Memory B cell (primary cell): Measurements from ENCODE around the gene RGS7BP.
"Not testable (repeated sequence)": the region's sequence is repeated elsewhere in the genome, so short reads cannot be mapped to it uniquely, and the experiment has no call there.

ENCODE experiments used
- ATAC-seq: fragments of 150-1000 bp; cut with Tn5 transposase; 2 replicates; pipeline ENCODE4 v1.10.0; 2021; ENCODE audit warnings: low read depth, mild to moderate bottlenecking, moderate library complexity
- DNase-seq, 2 donors: peaks; one replicate each; pipeline ENCODE4 v3.0.0; 2022; ENCODE audit warnings: low spot score in 2 of 2
- H3K27ac Mint-ChIP-seq: one replicate; pipeline ENCODE4 v1.8.0; 2022; ENCODE audit warnings: mild to moderate bottlenecking, moderate library complexity, mixed read lengths
- H3K27me3 Mint-ChIP-seq: one replicate; pipeline ENCODE4 v1.8.0; 2022; ENCODE audit warnings: mixed read lengths
- H3K36me3 Mint-ChIP-seq: one replicate; pipeline ENCODE4 v1.8.0; 2022; ENCODE audit warnings: mild to moderate bottlenecking, mixed read lengths
- H3K4me1 Mint-ChIP-seq: one replicate; pipeline ENCODE4 v1.8.0; 2022; ENCODE audit warnings: mixed read lengths
- H3K4me3 Mint-ChIP-seq: one replicate; pipeline ENCODE4 v1.8.0; 2022; ENCODE audit warnings: mild to moderate bottlenecking, moderate library complexity, mixed read lengths
- H3K9me3 Mint-ChIP-seq: one replicate; pipeline ENCODE4 v1.8.0; 2022; ENCODE audit warnings: mixed read lengths

Gene RGS7BP

GRCh38 chr5:64516216-64516615 lies 10.4 kb downstream of the RGS7BP start:
- DNase-seq, result no peak
- ATAC-seq, result no peak
- no peak overlapping the region for H3K27ac Mint-ChIP-seq
- H3K9me3 Mint-ChIP-seq, result peaks cover 2% of the 10 kb centered on the region
- H3K4me3 Mint-ChIP-seq, result no peak overlapping the region
- H3K4me1 Mint-ChIP-seq, result peaks cover 3% of the 10 kb centered on the region
- no peaks in the 10 kb centered on the region for H3K36me3 Mint-ChIP-seq
- peaks cover 8% of the 10 kb centered on the region for H3K27me3 Mint-ChIP-seq

GRCh38 chr5:64518793-64519192 lies 13.0 kb downstream of the RGS7BP start:
- no peak for ATAC-seq
- no peak for DNase-seq
- Mint-ChIP-seq H3K9me3 (no peaks in the 10 kb centered on the region), H3K36me3 (no peaks in the 10 kb centered on the region), H3K4me1 (no peaks in the 10 kb centered on the region), H3K4me3 (no peak overlapping the region), H3K27ac (no peak overlapping the region), H3K27me3 (peaks cover 6% of the 10 kb centered on the region)

- Mint-ChIP-seq H3K27ac (no peak overlapping the region), H3K27me3 (peaks cover 6% of the 10 kb centered on the region), H3K4me1 (no peaks in the 10 kb centered on the region), H3K9me3 (no peaks in the 10 kb centered on the region), H3K36me3 (no peaks in the 10 kb centered on the region), H3K4me3 (no peak overlapping the region)
- no peak for DNase-seq
- no peak for ATAC-seq
These were observed 13.4 kb downstream of the RGS7BP start for GRCh38 chr5:64519263-64519662.

- Mint-ChIP-seq H3K36me3 (no peaks in the 10 kb centered on the region), H3K27ac (no peak overlapping the region), H3K4me1 (no peaks in the 10 kb centered on the region), H3K9me3 (no peaks in the 10 kb centered on the region), H3K27me3 (peaks cover 3% of the 10 kb centered on the region), H3K4me3 (no peak overlapping the region)
- DNase-seq (no peak), ATAC-seq (no peak)
These were observed 21.1 kb downstream of the RGS7BP start for GRCh38 chr5:64526734-64527439.

GRCh38 chr5:64530076-64530475 lies 24.3 kb downstream of the RGS7BP start:
- Mint-ChIP-seq H3K27ac (no peak overlapping the region), H3K4me1 (no peaks in the 10 kb centered on the region)

GRCh38 chr5:64532212-64532611 lies 26.4 kb downstream of the RGS7BP start:
- DNase-seq (no peak), ATAC-seq (no peak)
- H3K27me3 Mint-ChIP-seq, result no peaks in the 10 kb centered on the region
- no peak overlapping the region for H3K4me3 Mint-ChIP-seq
- no peaks in the 10 kb centered on the region for H3K4me1 Mint-ChIP-seq
- H3K9me3 Mint-ChIP-seq, result no peaks in the 10 kb centered on the region
- H3K27ac Mint-ChIP-seq, result no peak overlapping the region
- no peaks in the 10 kb centered on the region for H3K36me3 Mint-ChIP-seq

More at GRCh38 chr5:64530076-64530475, 24.3 kb downstream of the RGS7BP start:
- H3K36me3 Mint-ChIP-seq, result no peaks in the 10 kb centered on the region
- H3K4me3 Mint-ChIP-seq, result no peak overlapping the region
- H3K9me3 Mint-ChIP-seq, result no peaks in the 10 kb centered on the region
- H3K27me3 Mint-ChIP-seq, result no peaks in the 10 kb centered on the region
- DNase-seq (no peak), ATAC-seq (no peak)

- Mint-ChIP-seq H3K27me3 (no peaks in the 10 kb centered on the region), H3K9me3 (no peaks in the 10 kb centered on the region), H3K36me3 (no peaks in the 10 kb centered on the region), H3K27ac (no peak overlapping the region), H3K4me3 (no peak overlapping the region), H3K4me1 (no peaks in the 10 kb centered on the region)
- ATAC-seq (no peak), DNase-seq (no peak)
These were observed 26.8 kb downstream of the RGS7BP start for GRCh38 chr5:64532657-64533056.

GRCh38 chr5:64534033-64534432 lies 28.2 kb downstream of the RGS7BP start:
- H3K9me3 Mint-ChIP-seq, result no peaks in the 10 kb centered on the region
- H3K27ac Mint-ChIP-seq, result no peak overlapping the region
- no peaks in the 10 kb centered on the region for H3K4me1 Mint-ChIP-seq
- H3K36me3 Mint-ChIP-seq, result no peaks in the 10 kb centered on the region
- ATAC-seq, result no peak
- H3K4me3 Mint-ChIP-seq, result no peak overlapping the region
- H3K27me3 Mint-ChIP-seq, result no peaks in the 10 kb centered on the region
- no peak for DNase-seq

- Mint-ChIP-seq H3K9me3 (peaks cover 5% of the 10 kb centered on the region), H3K27ac (no peak overlapping the region), H3K27me3 (peaks cover 3% of the 10 kb centered on the region), H3K4me1 (no peaks in the 10 kb centered on the region), H3K36me3 (no peaks in the 10 kb centered on the region), H3K4me3 (no peak overlapping the region)
- DNase-seq (no peak), ATAC-seq (no peak)
These were observed 52.1 kb downstream of the RGS7BP start for GRCh38 chr5:64557911-64558310.

- ATAC-seq, H3K36me3 Mint-ChIP-seq: not testable (repeated sequence)
These were observed 52.8 kb downstream of the RGS7BP start for GRCh38 chr5:64558641-64559040.

GRCh38 chr5:64566310-64566916 lies 60.6 kb downstream of the RGS7BP start:
- H3K36me3 Mint-ChIP-seq, result no peaks in the 10 kb centered on the region
- ATAC-seq, result no peak
- no peaks in the 10 kb centered on the region for H3K27me3 Mint-ChIP-seq
- no peak for DNase-seq
- no peak overlapping the region for H3K27ac Mint-ChIP-seq
- no peaks in the 10 kb centered on the region for H3K9me3 Mint-ChIP-seq
- no peaks in the 10 kb centered on the region for H3K4me1 Mint-ChIP-seq
- H3K4me3 Mint-ChIP-seq, result no peak overlapping the region

More at GRCh38 chr5:64558641-64559040, 52.8 kb downstream of the RGS7BP start:
- H3K4me3 Mint-ChIP-seq, H3K9me3 Mint-ChIP-seq, DNase-seq, H3K27me3 Mint-ChIP-seq, H3K4me1 Mint-ChIP-seq, H3K27ac Mint-ChIP-seq: not testable (repeated sequence)

- Mint-ChIP-seq H3K36me3 (no peaks in the 10 kb centered on the region), H3K27me3 (peaks cover 3% of the 10 kb centered on the region), H3K4me3 (no peak overlapping the region), H3K27ac (no peak overlapping the region), H3K9me3 (no peaks in the 10 kb centered on the region), H3K4me1 (no peaks in the 10 kb centered on the region)
- ATAC-seq (no peak), DNase-seq (no peak)
These were observed 64.0 kb downstream of the RGS7BP start for GRCh38 chr5:64569858-64570257.

- DNase-seq, result no peak
- Mint-ChIP-seq H3K9me3 (no peaks in the 10 kb centered on the region), H3K36me3 (no peaks in the 10 kb centered on the region), H3K27me3 (peaks cover 3% of the 10 kb centered on the region), H3K4me3 (no peak overlapping the region), H3K4me1 (no peaks in the 10 kb centered on the region), H3K27ac (no peak overlapping the region)
- no peak for ATAC-seq
These were observed 64.7 kb downstream of the RGS7BP start for GRCh38 chr5:64570395-64570996.

- H3K4me1 Mint-ChIP-seq, result no peaks in the 10 kb centered on the region
- no peaks in the 10 kb centered on the region for H3K9me3 Mint-ChIP-seq
- H3K36me3 Mint-ChIP-seq, result no peaks in the 10 kb centered on the region
- no peak overlapping the region for H3K4me3 Mint-ChIP-seq
- no peak for DNase-seq
- no peak for ATAC-seq
- no peak overlapping the region for H3K27ac Mint-ChIP-seq
- peaks cover 14% of the 10 kb centered on the region for H3K27me3 Mint-ChIP-seq
These were observed 69.7 kb downstream of the RGS7BP start for GRCh38 chr5:64575561-64575960.
